ENCODE data around the gene TRPV3. TPM values are rescaled to one million over a fixed set of nuclear protein-coding genes. Genes with fewer than 3 reads are reported as not detected.

The TRPV3 gene
- total RNA-seq, 2 experiments from 2014 or later: 0.06 TPM; not detected in 1

DNA sequence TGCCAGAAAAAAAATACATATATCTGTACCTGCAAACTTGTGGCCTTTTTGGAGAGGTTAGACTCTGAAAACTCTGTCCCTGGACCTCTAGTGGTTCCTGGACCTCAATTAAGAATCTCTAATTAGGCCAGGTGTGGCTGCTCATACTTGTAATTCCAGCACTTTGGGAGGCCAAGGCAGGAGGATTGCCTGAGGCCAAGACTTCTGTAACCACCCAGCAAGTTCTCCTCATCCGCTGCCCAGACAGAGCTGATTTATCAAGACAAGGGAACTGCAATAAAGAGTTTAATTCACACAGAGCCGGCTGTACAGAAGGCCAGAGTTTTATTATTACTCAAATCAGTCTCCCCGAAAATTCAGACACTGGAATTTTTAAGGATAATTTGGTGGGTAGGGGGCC, 77.6 kb downstream of the TRPV3 start:
- H3K4me1 ChIP-seq (ENCODE audit: insufficient read depth, low read length, poor library complexity, severe bottlenecking): no peaks in the 10 kb centered on the region
- H4K20me1 ChIP-seq (ENCODE audit: insufficient read depth, low read length): no peaks in the 10 kb centered on the region
- H3K36me3 ChIP-seq (ENCODE audit: insufficient read depth, low read length): no peaks in the 10 kb centered on the region
- no peaks in the 10 kb centered on the region for H3K9me3 ChIP-seq (ENCODE audit: low read length)
- TF ChIP-seq EZH2phosphoT487 (IDR thresholded peaks at IDR 0.05; ENCODE audit: borderline replicate concordance, low read depth, low read length): no peak
- TF ChIP-seq, protein P1, sequence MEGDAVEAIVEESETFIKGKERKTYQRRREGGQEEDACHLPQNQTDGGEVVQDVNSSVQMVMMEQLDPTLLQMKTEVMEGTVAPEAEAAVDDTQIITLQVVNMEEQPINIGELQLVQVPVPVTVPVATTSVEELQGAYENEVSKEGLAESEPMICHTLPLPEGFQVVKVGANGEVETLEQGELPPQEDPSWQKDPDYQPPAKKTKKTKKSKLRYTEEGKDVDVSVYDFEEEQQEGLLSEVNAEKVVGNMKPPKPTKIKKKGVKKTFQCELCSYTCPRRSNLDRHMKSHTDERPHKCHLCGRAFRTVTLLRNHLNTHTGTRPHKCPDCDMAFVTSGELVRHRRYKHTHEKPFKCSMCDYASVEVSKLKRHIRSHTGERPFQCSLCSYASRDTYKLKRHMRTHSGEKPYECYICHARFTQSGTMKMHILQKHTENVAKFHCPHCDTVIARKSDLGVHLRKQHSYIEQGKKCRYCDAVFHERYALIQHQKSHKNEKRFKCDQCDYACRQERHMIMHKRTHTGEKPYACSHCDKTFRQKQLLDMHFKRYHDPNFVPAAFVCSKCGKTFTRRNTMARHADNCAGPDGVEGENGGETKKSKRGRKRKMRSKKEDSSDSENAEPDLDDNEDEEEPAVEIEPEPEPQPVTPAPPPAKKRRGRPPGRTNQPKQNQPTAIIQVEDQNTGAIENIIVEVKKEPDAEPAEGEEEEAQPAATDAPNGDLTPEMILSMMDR (conservative IDR thresholded peaks at IDR 0.05; ENCODE audit: low read length): no peak
- no peaks in the 10 kb centered on the region for H3K79me2 ChIP-seq (ENCODE audit: insufficient read depth, low read depth, low read length)
- ChIA-PET POLR2A (no interaction called here), CTCF (ENCODE audit: unreplicated experiment) (no interaction called here)
- no TSS peak for BruUV-seq (replicated peaks)
- DNase-seq (ENCODE audit: low spot score): no peak
- intact Hi-C loops (cut with micrococcal nuclease; ENCODE audit: unreplicated experiment): no loop called here
- no peak overlapping the region for H2AFZ ChIP-seq (ENCODE audit: low read length)
- H3K27ac ChIP-seq (ENCODE audit: low read depth, low read length, poor library complexity, severe bottlenecking): no peak overlapping the region
- H3K9me2 ChIP-seq (ENCODE audit: insufficient read depth, low read length): no peaks in the 10 kb centered on the region
- H3K4me2 ChIP-seq (ENCODE audit: low read length): no peak overlapping the region
- no peak overlapping the region for H3K4me3 ChIP-seq (ENCODE audit: low read depth, low read length, poor library complexity, severe bottlenecking)

DNA sequence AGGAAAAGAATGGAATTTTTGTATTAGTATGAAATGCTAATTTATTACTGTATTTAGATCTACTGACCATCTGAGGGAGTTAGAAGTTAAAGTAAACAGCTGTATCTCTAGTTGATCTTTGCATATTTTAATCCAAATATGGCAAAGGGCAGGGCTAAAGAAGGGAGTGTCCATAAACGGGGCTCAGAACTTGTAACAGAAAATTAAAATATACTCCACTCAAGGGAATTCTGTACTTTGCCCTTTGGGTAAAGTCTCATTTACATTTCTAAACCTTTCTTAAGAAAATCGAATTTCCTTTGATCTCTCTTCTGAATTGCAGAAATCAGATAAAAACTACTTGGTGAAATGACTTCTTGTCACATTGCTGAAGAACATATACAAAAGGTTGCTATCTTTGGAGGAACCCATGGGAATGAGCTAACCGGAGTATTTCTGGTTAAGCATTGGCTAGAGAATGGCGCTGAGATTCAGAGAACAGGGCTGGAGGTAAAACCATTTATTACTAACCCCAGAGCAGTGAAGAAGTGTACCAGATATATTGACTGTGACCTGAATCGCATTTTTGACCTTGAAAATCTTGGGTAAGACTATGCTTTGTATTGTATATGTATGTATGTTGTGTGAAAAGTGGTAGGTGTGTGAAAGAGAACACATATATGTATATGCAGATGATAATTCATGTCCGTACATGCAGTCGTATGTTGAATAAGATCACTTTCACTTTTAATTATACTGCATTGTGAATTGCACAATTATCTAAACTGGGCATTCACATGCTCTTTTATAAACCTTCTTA, 81.6 kb downstream of the TRPV3 start, which contains the start of gene ASPA:
Gene ASPA (plus strand): TSS at position 186 of the 799 bp plus-strand sequence. CDS start 163 bp downstream, at position 349.
- no peak within 1 kb of the TSS for H3K27ac ChIP-seq (ENCODE audit: low read depth, low read length, poor library complexity, severe bottlenecking)
- ChIA-PET POLR2A (no interaction called here), CTCF (ENCODE audit: unreplicated experiment) (no interaction called here)
- no peaks in the 10 kb centered on the region for H3K79me2 ChIP-seq (ENCODE audit: insufficient read depth, low read depth, low read length)
- DNase-seq (ENCODE audit: low spot score): no peak
- TF ChIP-seq, protein P1 (conservative IDR thresholded peaks at IDR 0.05; ENCODE audit: low read length): no peak
- no peak for TF ChIP-seq EZH2phosphoT487 (IDR thresholded peaks at IDR 0.05; ENCODE audit: borderline replicate concordance, low read depth, low read length)
- H4K20me1 ChIP-seq (ENCODE audit: insufficient read depth, low read length): no peaks in the 10 kb centered on the region
- H2AFZ ChIP-seq (ENCODE audit: low read length): no peak within 1 kb of the TSS
- H3K4me1 ChIP-seq (ENCODE audit: insufficient read depth, low read length, poor library complexity, severe bottlenecking): no peaks in the 10 kb centered on the region
- no peak within 1 kb of the TSS for H3K4me3 ChIP-seq (ENCODE audit: low read depth, low read length, poor library complexity, severe bottlenecking)
- BruUV-seq (replicated peaks): no TSS peak
- intact Hi-C loops (cut with micrococcal nuclease; ENCODE audit: unreplicated experiment): no loop called here
- H3K9me2 ChIP-seq (ENCODE audit: insufficient read depth, low read length): no peaks in the 10 kb centered on the region
- H3K9me3 ChIP-seq (ENCODE audit: low read length): no peaks in the 10 kb centered on the region
- no peak within 1 kb of the TSS for H3K4me2 ChIP-seq (ENCODE audit: low read length)
- no peaks in the 10 kb centered on the region for H3K36me3 ChIP-seq (ENCODE audit: insufficient read depth, low read length)

DNA sequence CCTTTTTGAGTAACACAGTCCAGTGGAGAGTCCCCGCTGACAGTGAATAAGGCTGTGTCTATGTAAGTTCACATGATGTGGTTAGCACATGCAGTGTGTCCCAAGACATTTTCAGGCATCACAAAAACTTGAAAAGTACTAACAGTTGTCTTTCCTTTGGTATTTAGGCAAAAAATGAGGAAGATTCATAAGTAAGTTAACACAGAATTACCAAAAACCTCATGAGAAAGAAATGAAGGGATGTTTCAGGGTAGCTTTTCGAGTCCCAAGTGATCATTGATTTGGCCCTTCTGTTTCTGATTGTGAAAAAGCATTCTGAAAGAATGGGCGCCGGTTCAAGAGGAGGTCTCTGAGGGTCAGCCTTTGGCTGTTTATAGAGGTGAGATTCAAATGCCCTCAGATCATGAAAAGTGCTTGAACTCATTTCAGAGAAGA, 82.3 kb downstream of the TRPV3 start:
- no peaks in the 10 kb centered on the region for H3K4me1 ChIP-seq (ENCODE audit: insufficient read depth, low read length, poor library complexity, severe bottlenecking)
- no peak overlapping the region for H2AFZ ChIP-seq (ENCODE audit: low read length)
- ChIA-PET CTCF (ENCODE audit: unreplicated experiment) (no interaction called here), POLR2A (no interaction called here)
- H3K9me3 ChIP-seq (ENCODE audit: low read length): no peaks in the 10 kb centered on the region
- DNase-seq (ENCODE audit: low spot score): no peak
- TF ChIP-seq, protein P1 (conservative IDR thresholded peaks at IDR 0.05; ENCODE audit: low read length): no peak
- no peak for TF ChIP-seq EZH2phosphoT487 (IDR thresholded peaks at IDR 0.05; ENCODE audit: borderline replicate concordance, low read depth, low read length)
- BruUV-seq (replicated peaks): no TSS peak
- H3K27ac ChIP-seq (ENCODE audit: low read depth, low read length, poor library complexity, severe bottlenecking): no peak overlapping the region
- no peaks in the 10 kb centered on the region for H3K9me2 ChIP-seq (ENCODE audit: insufficient read depth, low read length)
- H3K79me2 ChIP-seq (ENCODE audit: insufficient read depth, low read depth, low read length): no peaks in the 10 kb centered on the region
- no peak overlapping the region for H3K4me2 ChIP-seq (ENCODE audit: low read length)
- H3K4me3 ChIP-seq (ENCODE audit: low read depth, low read length, poor library complexity, severe bottlenecking): no peak overlapping the region
- H4K20me1 ChIP-seq (ENCODE audit: insufficient read depth, low read length): no peaks in the 10 kb centered on the region
- no peaks in the 10 kb centered on the region for H3K36me3 ChIP-seq (ENCODE audit: insufficient read depth, low read length)
- intact Hi-C loops (cut with micrococcal nuclease; ENCODE audit: unreplicated experiment): no loop called here

Data from OCI-LY7 (cell line).